Lower leg skin (tissue), 3 donors: Measurements from ENCODE around the gene SNTG2.

Source experiments
- CTCF ChIP-seq, 3 donors: fragments of 450-650 bp; IDR thresholded peaks; one replicate each; pipeline ENCODE4 v1.5.1; 2016; ENCODE audit warnings: antibody characterized with exemption in 3 of 3, mild to moderate bottlenecking in 3 of 3, moderate library complexity in 2 of 3
- POLR2A ChIP-seq, 2 donors: fragments of 450-650 bp; IDR thresholded peaks; one replicate each; pipeline ENCODE4 v1.6.1; 2016 to 2017; ENCODE audit warnings: antibody characterized with exemption in 2 of 2, mild to moderate bottlenecking in 1 of 2, moderate library complexity in 1 of 2

DNA sequence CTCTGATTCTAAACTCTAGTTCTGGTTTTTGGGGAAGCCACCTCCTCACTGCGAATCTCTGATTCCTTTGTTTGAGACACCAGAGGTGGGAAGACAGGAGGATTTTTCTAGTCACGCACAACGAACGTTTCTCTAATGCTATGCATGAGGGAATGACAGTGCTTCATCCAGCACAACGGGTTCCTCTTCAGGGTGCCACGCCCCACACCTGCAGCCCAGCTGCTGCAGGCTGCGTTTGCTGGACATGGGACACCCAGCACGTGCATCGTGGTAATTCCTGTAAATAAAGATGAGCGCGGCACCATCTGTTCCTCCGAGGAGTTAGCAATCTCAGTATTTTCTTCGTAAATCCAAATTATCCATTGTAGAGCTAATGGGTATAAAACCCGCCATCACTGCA lies 425.1 kb downstream of the SNTG2 start:
- TF ChIP-seq CTCF (IDR thresholded peaks at IDR 0.05) (no peak), POLR2A (IDR thresholded peaks at IDR 0.05) (no peak)
